Liver (tissue), 9 donors: ENCODE measurements around the gene LRRC74A. TPM values are rescaled to one million over a fixed set of nuclear protein-coding genes. Genes with fewer than 3 reads are reported as not detected.

Source experiments
- DNase-seq: peaks from one replicate; pipeline ENCODE4 v3.0.0-alpha.2; 2017; ENCODE audit warnings: low spot score
- H3K27ac ChIP-seq, 2 donors: one replicate each; pipeline ENCODE4 v1.7.0; 2013; ENCODE audit warnings: inconsistent platforms in 2 of 2, low read length in 2 of 2, control low read depth in 1 of 2, low read depth in 1 of 2, mild to moderate bottlenecking in 1 of 2
- H3K27me3 ChIP-seq, 4 donors: one replicate each; pipeline versions ENCODE4 v1.6.1 to v1.7.0; 2013; ENCODE audit warnings: low read length in 3 of 4, inconsistent platforms in 1 of 4, mild to moderate bottlenecking in 1 of 4, moderate library complexity in 1 of 4; ENCODE audit not compliant: control insufficient read depth in 4 of 4, insufficient read depth in 4 of 4
- H3K36me3 ChIP-seq, 4 donors: one replicate each; pipeline versions ENCODE4 v1.6.1 to v1.7.0; 2013; ENCODE audit warnings: low read length in 3 of 4, mild to moderate bottlenecking in 3 of 4, low read depth in 1 of 4, moderate library complexity in 1 of 4; ENCODE audit not compliant: control insufficient read depth in 4 of 4, insufficient read depth in 3 of 4
- H3K4me1 ChIP-seq, 4 donors: one replicate each; pipeline versions ENCODE4 v1.6.1 to v1.7.0; 2013; ENCODE audit warnings: low read length in 3 of 4, mild to moderate bottlenecking in 3 of 4, moderate library complexity in 1 of 4; ENCODE audit not compliant: control insufficient read depth in 4 of 4, insufficient read depth in 4 of 4
- H3K4me3 ChIP-seq, 3 donors: one replicate each; pipeline versions ENCODE4 v1.6.1 to v1.7.0; 2013; ENCODE audit warnings: low read length in 3 of 3, control low read depth in 1 of 3, low read depth in 1 of 3, mild to moderate bottlenecking in 1 of 3
- H3K9ac ChIP-seq, 2 donors: one replicate each; pipeline ENCODE4 v1.7.0; 2013; ENCODE audit warnings: low read length in 2 of 2, mild to moderate bottlenecking in 2 of 2, moderate library complexity in 2 of 2, control low read depth in 1 of 2, low read depth in 1 of 2
- H3K9me3 ChIP-seq, 4 donors: one replicate each; pipeline versions ENCODE4 v1.6.1 to v1.7.0; 2013; ENCODE audit warnings: low read length in 3 of 4; ENCODE audit not compliant: control insufficient read depth in 4 of 4
- FOXA1 ChIP-seq: IDR thresholded peaks from 2 replicates; pipeline ENCODE4 v1.6.1; 2016; ENCODE audit warnings: antibody characterized with exemption
- FOXA2 ChIP-seq: IDR thresholded peaks from 2 replicates; pipeline ENCODE4 v1.6.1; 2016; ENCODE audit warnings: antibody characterized with exemption
- GABPA ChIP-seq, 2 donors: IDR thresholded peaks in 1 of 2; conservative IDR thresholded peaks in 1 of 2; 2 replicates each; pipeline ENCODE4 v1.6.1; 2016; ENCODE audit warnings: antibody characterized with exemption in 2 of 2, mild to moderate bottlenecking in 1 of 2, moderate library complexity in 1 of 2
- HNF4A ChIP-seq, 2 donors: conservative IDR thresholded peaks; 2 replicates each; pipeline ENCODE4 v1.6.1; 2016; ENCODE audit warnings: antibody characterized with exemption in 2 of 2, mild to moderate bottlenecking in 2 of 2
- HNF4G ChIP-seq: IDR thresholded peaks from 2 replicates; pipeline ENCODE4 v1.6.1; 2016; ENCODE audit warnings: antibody characterized with exemption
- JUND ChIP-seq, 2 donors: IDR thresholded peaks; 2 replicates each; pipeline ENCODE4 v1.6.1; 2016; ENCODE audit warnings: antibody characterized with exemption in 2 of 2
- NR2F2 ChIP-seq: IDR thresholded peaks from 2 replicates; pipeline ENCODE4 v1.6.1; 2016; ENCODE audit warnings: antibody characterized with exemption
- RAD21 ChIP-seq, 2 donors: IDR thresholded peaks; 2 replicates each; pipeline ENCODE4 v1.6.1; 2016; ENCODE audit warnings: antibody characterized with exemption in 2 of 2, mild to moderate bottlenecking in 2 of 2
- RXRA ChIP-seq, 2 donors: IDR thresholded peaks; 2 replicates each; pipeline ENCODE4 v1.6.1; 2017 to 2018; ENCODE audit warnings: antibody characterized with exemption in 2 of 2, mild to moderate bottlenecking in 1 of 2
- SP1 ChIP-seq: IDR thresholded peaks from 2 replicates; pipeline ENCODE4 v1.6.1; 2018; ENCODE audit warnings: antibody characterized with exemption, mild to moderate bottlenecking
- TAF1 ChIP-seq: conservative IDR thresholded peaks from 2 replicates; pipeline ENCODE4 v1.6.1; 2016; ENCODE audit warnings: antibody characterized with exemption, mild to moderate bottlenecking
- YY1 ChIP-seq: IDR thresholded peaks from 2 replicates; pipeline ENCODE4 v1.6.1; 2016; ENCODE audit warnings: antibody characterized with exemption, mild to moderate bottlenecking
- WGBS: extraction: QIAGEN DNeasy Blood & Tissue Kit; methylation state at CpG from one replicate; pipeline ENCODE4 v1.1.7; 2013; 5-methylcytosine and 5-hydroxymethylcytosine counted together
- polyA plus RNA-seq, 2 donors: library from polyadenylated mRNA; stranded (reverse) in 1 of 2; unstranded in 1 of 2; fragments of 200-250 nt in 1 of 2; fragments of >200 nt in 1 of 2; fragmentation: Nextera tagmentation in 1 of 2; extraction: Ambion mirVana in 1 of 2; gene quantifications; one replicate each; pipeline versions ENCODE4 v1.2.1 to v1.2.3, GENCODE V29; 2013 to 2015
- total RNA-seq, 2 donors: library from RNA; depleted of rRNA; stranded (reverse); fragments of >200 nt; gene quantifications; one replicate each; pipeline ENCODE4 v1.2.3, GENCODE V29; 2014
- TF ChIP-seq, protein P1 (sequence below): IDR thresholded peaks from 2 replicates; pipeline ENCODE4 v1.6.1; 2016; ENCODE audit warnings: antibody characterized with exemption
- TF ChIP-seq, protein P2 (sequence below): IDR thresholded peaks from 2 replicates; pipeline ENCODE4 v1.6.1; 2016; ENCODE audit warnings: antibody characterized with exemption, mild to moderate bottlenecking
- TF ChIP-seq, protein P3 (sequence below): fragments of 150-350 bp; IDR thresholded peaks from 2 replicates; pipeline ENCODE4 v1.5.1; 2017; ENCODE audit warnings: improper control_type of control experiment, low read depth, low read length; ENCODE audit not compliant: missing input control
- donor health status: healthy.
- donor health status: healthy.
- donor health status: healthy.
- donor health status: healthy.
- donor health status: healthy.

The LRRC74A gene
- total and polyA plus RNA-seq, 4 donors = not detected

DNA sequence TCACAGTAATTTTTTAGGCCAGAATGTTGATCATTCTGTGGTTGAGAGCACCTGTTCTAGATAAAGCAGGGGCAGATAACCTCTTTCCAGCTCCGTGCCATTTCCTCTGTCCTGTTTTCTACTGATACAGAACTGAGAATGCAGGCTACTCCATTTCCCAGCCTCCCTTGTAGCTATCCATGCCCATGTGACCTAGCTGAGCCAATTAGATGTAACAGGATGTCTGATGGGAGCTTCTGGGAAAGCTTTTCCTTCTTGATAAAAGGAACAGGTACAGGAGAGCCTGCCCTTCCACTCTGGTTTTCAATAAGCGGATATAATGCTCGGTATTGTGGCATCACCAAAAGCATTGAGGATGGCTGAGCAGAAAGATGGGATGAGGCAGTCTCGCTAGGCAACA is 54.2 kb downstream of the LRRC74A start (continued):
- TF ChIP-seq, protein P1, sequence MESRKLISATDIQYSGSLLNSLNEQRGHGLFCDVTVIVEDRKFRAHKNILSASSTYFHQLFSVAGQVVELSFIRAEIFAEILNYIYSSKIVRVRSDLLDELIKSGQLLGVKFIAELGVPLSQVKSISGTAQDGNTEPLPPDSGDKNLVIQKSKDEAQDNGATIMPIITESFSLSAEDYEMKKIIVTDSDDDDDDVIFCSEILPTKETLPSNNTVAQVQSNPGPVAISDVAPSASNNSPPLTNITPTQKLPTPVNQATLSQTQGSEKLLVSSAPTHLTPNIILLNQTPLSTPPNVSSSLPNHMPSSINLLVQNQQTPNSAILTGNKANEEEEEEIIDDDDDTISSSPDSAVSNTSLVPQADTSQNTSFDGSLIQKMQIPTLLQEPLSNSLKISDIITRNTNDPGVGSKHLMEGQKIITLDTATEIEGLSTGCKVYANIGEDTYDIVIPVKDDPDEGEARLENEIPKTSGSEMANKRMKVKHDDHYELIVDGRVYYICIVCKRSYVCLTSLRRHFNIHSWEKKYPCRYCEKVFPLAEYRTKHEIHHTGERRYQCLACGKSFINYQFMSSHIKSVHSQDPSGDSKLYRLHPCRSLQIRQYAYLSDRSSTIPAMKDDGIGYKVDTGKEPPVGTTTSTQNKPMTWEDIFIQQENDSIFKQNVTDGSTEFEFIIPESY = no peak

DNA sequence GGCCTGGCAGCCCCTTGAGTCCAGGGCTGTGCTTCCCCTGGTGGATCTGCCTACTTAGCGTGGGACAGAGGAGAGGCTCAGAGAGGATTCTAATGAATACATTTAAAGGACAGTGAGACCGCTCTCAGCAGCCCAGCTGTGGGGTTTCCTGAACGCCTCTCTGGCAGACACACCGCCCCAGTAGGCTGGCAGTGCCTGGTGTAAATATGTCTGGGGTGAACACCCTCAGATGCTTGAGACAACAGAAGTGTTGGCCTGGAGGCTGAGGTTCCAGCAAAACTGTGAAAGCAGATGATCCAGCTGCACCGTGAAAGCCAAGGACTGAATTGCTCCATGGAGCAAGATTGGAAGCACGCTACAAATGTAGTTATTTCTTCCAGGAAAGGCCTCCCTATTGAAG is 55.1 kb downstream of the LRRC74A start:
- no peak for TF ChIP-seq HNF4A (conservative IDR thresholded peaks at IDR 0.05)
- no peak for TF ChIP-seq FOXA1
- no peak for TF ChIP-seq TAF1
- TF ChIP-seq FOXA2 = no peak
- TF ChIP-seq GABPA (IDR thresholded peaks at IDR 0.05 in 1 of 2, conservative IDR thresholded peaks at IDR 0.05 in 1 of 2) = no peak
- TF ChIP-seq RAD21 (IDR thresholded peaks at IDR 0.05) = no peak
- TF ChIP-seq, protein P2, sequence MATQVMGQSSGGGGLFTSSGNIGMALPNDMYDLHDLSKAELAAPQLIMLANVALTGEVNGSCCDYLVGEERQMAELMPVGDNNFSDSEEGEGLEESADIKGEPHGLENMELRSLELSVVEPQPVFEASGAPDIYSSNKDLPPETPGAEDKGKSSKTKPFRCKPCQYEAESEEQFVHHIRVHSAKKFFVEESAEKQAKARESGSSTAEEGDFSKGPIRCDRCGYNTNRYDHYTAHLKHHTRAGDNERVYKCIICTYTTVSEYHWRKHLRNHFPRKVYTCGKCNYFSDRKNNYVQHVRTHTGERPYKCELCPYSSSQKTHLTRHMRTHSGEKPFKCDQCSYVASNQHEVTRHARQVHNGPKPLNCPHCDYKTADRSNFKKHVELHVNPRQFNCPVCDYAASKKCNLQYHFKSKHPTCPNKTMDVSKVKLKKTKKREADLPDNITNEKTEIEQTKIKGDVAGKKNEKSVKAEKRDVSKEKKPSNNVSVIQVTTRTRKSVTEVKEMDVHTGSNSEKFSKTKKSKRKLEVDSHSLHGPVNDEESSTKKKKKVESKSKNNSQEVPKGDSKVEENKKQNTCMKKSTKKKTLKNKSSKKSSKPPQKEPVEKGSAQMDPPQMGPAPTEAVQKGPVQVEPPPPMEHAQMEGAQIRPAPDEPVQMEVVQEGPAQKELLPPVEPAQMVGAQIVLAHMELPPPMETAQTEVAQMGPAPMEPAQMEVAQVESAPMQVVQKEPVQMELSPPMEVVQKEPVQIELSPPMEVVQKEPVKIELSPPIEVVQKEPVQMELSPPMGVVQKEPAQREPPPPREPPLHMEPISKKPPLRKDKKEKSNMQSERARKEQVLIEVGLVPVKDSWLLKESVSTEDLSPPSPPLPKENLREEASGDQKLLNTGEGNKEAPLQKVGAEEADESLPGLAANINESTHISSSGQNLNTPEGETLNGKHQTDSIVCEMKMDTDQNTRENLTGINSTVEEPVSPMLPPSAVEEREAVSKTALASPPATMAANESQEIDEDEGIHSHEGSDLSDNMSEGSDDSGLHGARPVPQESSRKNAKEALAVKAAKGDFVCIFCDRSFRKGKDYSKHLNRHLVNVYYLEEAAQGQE = no peak
- Histone ChIP-seq H3K9ac (no peak overlapping the region), H3K27ac (no peak overlapping the region), H3K4me1 (no peaks in the 10 kb centered on the region), H3K36me3 (no peaks in the 10 kb centered on the region), H3K4me3 (no peak overlapping the region), H3K27me3 (no peaks in the 10 kb centered on the region), H3K9me3 (no peaks in the 10 kb centered on the region)
- 89% methylated on average over 6 of the region's 6 CpGs for WGBS
- DNase-seq = no peak

DNA sequence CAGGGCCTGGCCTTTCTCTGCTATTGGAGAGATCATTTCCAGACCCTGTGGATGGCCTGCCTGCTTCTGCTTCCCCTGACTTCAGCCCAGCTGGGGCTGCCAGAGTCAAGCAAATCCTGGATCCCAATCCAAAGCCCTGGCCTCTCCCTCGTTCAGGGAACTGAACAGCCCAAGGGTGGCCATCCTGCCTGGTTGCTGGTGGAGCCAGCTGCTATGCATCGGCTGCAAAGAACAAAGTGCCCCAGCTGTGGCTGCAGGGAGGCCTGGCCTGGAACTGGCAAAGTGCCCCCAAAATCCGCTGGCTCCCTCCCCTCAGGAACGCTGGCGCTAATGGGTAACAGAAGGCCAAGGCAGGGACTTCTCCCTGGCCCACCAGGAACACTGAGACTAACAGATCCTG is 56.4 kb downstream of the LRRC74A start:
- Histone ChIP-seq H3K9me3 (no peaks in the 10 kb centered on the region), H3K27me3 (no peaks in the 10 kb centered on the region), H3K4me3 (no peak overlapping the region), H3K27ac (no peak overlapping the region), H3K36me3 (no peaks in the 10 kb centered on the region), H3K9ac (no peak overlapping the region), H3K4me1 (no peaks in the 10 kb centered on the region)
- TF ChIP-seq JUND (IDR thresholded peaks at IDR 0.05) (no peak), NR2F2 (no peak), FOXA2 (no peak), YY1 (no peak), SP1 (no peak), RXRA (IDR thresholded peaks at IDR 0.05) (no peak), HNF4G (no peak), RAD21 (IDR thresholded peaks at IDR 0.05) (no peak), GABPA (IDR thresholded peaks at IDR 0.05 in 1 of 2, conservative IDR thresholded peaks at IDR 0.05 in 1 of 2) (no peak)
- TF ChIP-seq, protein P1 = no peak
- TF ChIP-seq, protein P2 = no peak
- TF ChIP-seq, protein P3, sequence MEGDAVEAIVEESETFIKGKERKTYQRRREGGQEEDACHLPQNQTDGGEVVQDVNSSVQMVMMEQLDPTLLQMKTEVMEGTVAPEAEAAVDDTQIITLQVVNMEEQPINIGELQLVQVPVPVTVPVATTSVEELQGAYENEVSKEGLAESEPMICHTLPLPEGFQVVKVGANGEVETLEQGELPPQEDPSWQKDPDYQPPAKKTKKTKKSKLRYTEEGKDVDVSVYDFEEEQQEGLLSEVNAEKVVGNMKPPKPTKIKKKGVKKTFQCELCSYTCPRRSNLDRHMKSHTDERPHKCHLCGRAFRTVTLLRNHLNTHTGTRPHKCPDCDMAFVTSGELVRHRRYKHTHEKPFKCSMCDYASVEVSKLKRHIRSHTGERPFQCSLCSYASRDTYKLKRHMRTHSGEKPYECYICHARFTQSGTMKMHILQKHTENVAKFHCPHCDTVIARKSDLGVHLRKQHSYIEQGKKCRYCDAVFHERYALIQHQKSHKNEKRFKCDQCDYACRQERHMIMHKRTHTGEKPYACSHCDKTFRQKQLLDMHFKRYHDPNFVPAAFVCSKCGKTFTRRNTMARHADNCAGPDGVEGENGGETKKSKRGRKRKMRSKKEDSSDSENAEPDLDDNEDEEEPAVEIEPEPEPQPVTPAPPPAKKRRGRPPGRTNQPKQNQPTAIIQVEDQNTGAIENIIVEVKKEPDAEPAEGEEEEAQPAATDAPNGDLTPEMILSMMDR = no peak
- 81% methylated on average over 5 of the region's 5 CpGs for WGBS
- DNase-seq = no peak
